C4-2B (cell line): ENCODE measurements around the gene PLXNA4.

ENCODE experiments used
- H3K27ac ChIP-seq: fragments of 450-650 bp; 2 replicates; pipeline ENCODE4 v1.5.1; 2017
- ZFX ChIP-seq: fragments of 450-650 bp; IDR thresholded peaks from 2 replicates; pipeline ENCODE4 v1.6.1; 2017
- TF ChIP-seq, protein P1 (sequence below): fragments of 450-650 bp; conservative IDR thresholded peaks from 2 replicates; pipeline ENCODE4 v1.5.1; 2017; ENCODE audit warnings: mild to moderate bottlenecking

PLXNA4 gene

GRCh38 chr7:132076301-132077035 lies 499.8 kb downstream of the PLXNA4 start:
- no peak for TF ChIP-seq ZFX
- TF ChIP-seq, protein P1, sequence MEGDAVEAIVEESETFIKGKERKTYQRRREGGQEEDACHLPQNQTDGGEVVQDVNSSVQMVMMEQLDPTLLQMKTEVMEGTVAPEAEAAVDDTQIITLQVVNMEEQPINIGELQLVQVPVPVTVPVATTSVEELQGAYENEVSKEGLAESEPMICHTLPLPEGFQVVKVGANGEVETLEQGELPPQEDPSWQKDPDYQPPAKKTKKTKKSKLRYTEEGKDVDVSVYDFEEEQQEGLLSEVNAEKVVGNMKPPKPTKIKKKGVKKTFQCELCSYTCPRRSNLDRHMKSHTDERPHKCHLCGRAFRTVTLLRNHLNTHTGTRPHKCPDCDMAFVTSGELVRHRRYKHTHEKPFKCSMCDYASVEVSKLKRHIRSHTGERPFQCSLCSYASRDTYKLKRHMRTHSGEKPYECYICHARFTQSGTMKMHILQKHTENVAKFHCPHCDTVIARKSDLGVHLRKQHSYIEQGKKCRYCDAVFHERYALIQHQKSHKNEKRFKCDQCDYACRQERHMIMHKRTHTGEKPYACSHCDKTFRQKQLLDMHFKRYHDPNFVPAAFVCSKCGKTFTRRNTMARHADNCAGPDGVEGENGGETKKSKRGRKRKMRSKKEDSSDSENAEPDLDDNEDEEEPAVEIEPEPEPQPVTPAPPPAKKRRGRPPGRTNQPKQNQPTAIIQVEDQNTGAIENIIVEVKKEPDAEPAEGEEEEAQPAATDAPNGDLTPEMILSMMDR, result no peak
- H3K27ac ChIP-seq, result no peak overlapping the region

- H3K27ac ChIP-seq, result no peak overlapping the region
These were observed 500.8 kb downstream of the PLXNA4 start for GRCh38 chr7:132075515-132075914.

GRCh38 chr7:132073920-132074589 lies 502.2 kb downstream of the PLXNA4 start:
- TF ChIP-seq ZFX, result no peak
- TF ChIP-seq, protein P1, result no peak
- H3K27ac ChIP-seq, result no peak overlapping the region

More at GRCh38 chr7:132075515-132075914, 500.8 kb downstream of the PLXNA4 start:
- TF ChIP-seq, protein P1, result no peak
- no peak for TF ChIP-seq ZFX
